ENCODE data around the gene DNAJB2.

The DNAJB2 gene

DNA sequence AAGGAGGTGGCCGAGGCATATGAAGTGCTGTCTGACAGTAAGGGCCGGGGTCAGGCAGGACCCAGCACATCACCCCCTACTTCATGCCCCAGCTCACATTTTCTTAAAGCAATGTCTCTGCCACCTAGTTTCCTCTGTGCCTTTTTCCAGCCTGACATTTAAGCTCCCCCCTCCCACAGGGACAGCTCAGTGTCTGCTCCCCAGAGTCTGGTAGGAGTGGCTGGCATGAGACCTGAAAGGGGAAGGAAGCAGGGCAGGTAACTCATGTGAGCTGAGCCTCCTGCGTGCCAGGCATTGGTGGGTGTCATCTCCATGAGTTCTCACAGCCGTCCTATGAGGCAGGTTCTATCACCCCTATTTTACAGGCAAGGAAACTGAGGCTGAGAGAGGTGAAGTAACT is 1.5 kb downstream of the DNAJB2 start:
- no peak for DNase-seq (ENCODE audit: low read depth, low spot score)
- peaks cover 54% of the 10 kb centered on the region for H3K36me3 ChIP-seq (ENCODE audit: insufficient read depth, insufficient read length, low read length)
- H3K27me3 ChIP-seq (ENCODE audit: insufficient read depth, insufficient read length) = no peaks in the 10 kb centered on the region
- H3K9ac ChIP-seq (ENCODE audit: insufficient read length, low read depth) = no peak overlapping the region
- no peaks in the 10 kb centered on the region for H3K9me3 ChIP-seq (ENCODE audit: insufficient read depth, low read length)
- peaks cover 12% of the 10 kb centered on the region for H3K4me1 ChIP-seq (ENCODE audit: insufficient read depth, insufficient read length)
- no peak for TF ChIP-seq SUZ12 (IDR thresholded peaks at IDR 0.05; ENCODE audit: extremely low read depth, insufficient read depth, insufficient read length)
- no peak for TF ChIP-seq YY1 (IDR thresholded peaks at IDR 0.05; ENCODE audit: insufficient read depth, insufficient read length)
- no peak for TF ChIP-seq ZNF274 (IDR thresholded peaks at IDR 0.05; ENCODE audit: low read depth, low read length)
- no peak overlapping the region for H3K4me3 ChIP-seq (ENCODE audit: insufficient read length, low read depth)

DNA sequence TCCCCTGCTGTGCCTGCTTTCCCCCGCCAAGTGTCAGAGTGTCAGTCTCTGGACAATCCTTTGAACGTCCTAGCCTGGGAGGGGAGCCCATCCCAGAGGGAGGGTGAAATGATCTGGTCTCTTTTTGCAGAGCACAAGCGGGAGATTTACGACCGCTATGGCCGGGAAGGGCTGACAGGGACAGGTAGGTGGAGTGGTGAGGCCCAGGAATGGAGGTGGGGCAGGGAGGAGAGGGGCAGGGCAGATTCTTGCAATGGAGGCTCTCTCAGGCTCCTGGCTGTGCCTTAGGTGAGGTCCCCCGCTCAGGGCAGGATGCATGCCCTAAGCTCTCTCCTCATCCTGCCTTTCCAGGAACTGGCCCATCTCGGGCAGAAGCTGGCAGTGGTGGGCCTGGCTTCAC is 2.4 kb downstream of the DNAJB2 start:
- H3K36me3 ChIP-seq (ENCODE audit: insufficient read depth, insufficient read length, low read length) = peaks cover 62% of the 10 kb centered on the region
- no peak overlapping the region for H3K9ac ChIP-seq (ENCODE audit: insufficient read length, low read depth)
- no peaks in the 10 kb centered on the region for H3K27me3 ChIP-seq (ENCODE audit: insufficient read depth, insufficient read length)
- no peaks in the 10 kb centered on the region for H3K9me3 ChIP-seq (ENCODE audit: insufficient read depth, low read length)
- H3K4me3 ChIP-seq (ENCODE audit: insufficient read length, low read depth) = no peak overlapping the region
- H3K4me1 ChIP-seq (ENCODE audit: insufficient read depth, insufficient read length) = peaks cover 12% of the 10 kb centered on the region
- DNase-seq (ENCODE audit: low read depth, low spot score) = no peak
- TF ChIP-seq YY1 (IDR thresholded peaks at IDR 0.05; ENCODE audit: insufficient read depth, insufficient read length) = no peak
- TF ChIP-seq ZNF274 (IDR thresholded peaks at IDR 0.05; ENCODE audit: low read depth, low read length) = no peak
- no peak for TF ChIP-seq SUZ12 (IDR thresholded peaks at IDR 0.05; ENCODE audit: extremely low read depth, insufficient read depth, insufficient read length)

DNA sequence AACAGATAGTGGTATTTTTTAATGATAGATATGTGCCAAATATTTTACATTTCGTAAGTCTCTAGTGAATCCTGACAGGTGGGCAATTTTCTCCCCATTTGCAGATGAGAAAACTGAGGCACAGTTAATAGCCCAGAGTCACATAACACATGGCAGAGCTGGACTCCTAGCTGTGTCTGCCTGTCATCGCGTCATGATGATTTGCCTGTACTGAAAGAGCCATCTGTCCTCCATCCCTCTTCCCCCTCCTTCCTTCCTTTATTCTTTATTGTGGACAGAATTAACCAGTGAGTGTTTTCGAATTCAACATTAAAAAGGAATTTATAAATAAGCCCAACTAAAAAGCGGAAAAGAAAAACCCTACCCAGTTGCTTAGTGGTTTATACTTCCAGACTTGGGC is 3.2 kb downstream of the DNAJB2 start:
- no peak overlapping the region for H3K9ac ChIP-seq (ENCODE audit: insufficient read length, low read depth)
- H3K27me3 ChIP-seq (ENCODE audit: insufficient read depth, insufficient read length) = no peaks in the 10 kb centered on the region
- H3K36me3 ChIP-seq (ENCODE audit: insufficient read depth, insufficient read length, low read length) = peaks cover 67% of the 10 kb centered on the region
- peaks cover 14% of the 10 kb centered on the region for H3K4me1 ChIP-seq (ENCODE audit: insufficient read depth, insufficient read length)
- TF ChIP-seq YY1 (IDR thresholded peaks at IDR 0.05; ENCODE audit: insufficient read depth, insufficient read length) = no peak
- TF ChIP-seq SUZ12 (IDR thresholded peaks at IDR 0.05; ENCODE audit: extremely low read depth, insufficient read depth, insufficient read length) = no peak
- no peak for TF ChIP-seq ZNF274 (IDR thresholded peaks at IDR 0.05; ENCODE audit: low read depth, low read length)
- DNase-seq (ENCODE audit: low read depth, low spot score) = no peak
- H3K9me3 ChIP-seq (ENCODE audit: insufficient read depth, low read length) = no peaks in the 10 kb centered on the region
- no peak overlapping the region for H3K4me3 ChIP-seq (ENCODE audit: insufficient read length, low read depth)

DNA sequence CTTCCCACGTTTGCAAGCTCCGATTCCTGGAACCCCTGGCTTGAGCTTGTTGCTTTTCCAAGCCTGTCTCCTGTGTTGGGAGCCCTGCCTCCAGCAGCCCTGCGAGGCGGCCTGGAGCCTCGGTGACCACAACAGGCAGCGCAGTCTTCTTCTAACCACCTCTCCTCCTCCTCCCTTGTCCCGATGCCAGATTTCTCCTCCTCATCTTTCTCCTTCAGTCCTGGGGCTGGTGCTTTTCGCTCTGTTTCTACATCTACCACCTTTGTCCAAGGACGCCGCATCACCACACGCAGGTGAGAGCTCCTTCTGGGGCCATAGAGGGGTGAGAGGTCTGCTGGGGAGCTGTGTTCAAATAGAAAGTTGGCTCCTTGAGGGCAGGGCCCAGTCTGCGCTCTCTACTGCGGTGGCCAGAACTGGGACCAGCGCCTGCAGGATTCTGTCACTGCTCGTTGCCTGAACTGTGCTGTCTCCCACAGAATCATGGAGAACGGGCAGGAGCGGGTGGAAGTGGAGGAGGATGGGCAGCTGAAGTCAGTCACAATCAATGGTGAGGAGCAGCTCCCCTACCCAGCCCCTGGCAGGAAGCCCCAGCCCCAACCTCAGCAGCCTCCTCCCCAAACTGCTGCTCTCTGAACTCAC is 3.9 kb downstream of the DNAJB2 start:
- no peak for DNase-seq (ENCODE audit: low read depth, low spot score)
- H3K9me3 ChIP-seq (ENCODE audit: insufficient read depth, low read length) = no peaks in the 10 kb centered on the region
- H3K4me3 ChIP-seq (ENCODE audit: insufficient read length, low read depth) = no peak overlapping the region
- no peak for TF ChIP-seq ZNF274 (IDR thresholded peaks at IDR 0.05; ENCODE audit: low read depth, low read length)
- TF ChIP-seq YY1 (IDR thresholded peaks at IDR 0.05; ENCODE audit: insufficient read depth, insufficient read length) = no peak
- no peak for TF ChIP-seq SUZ12 (IDR thresholded peaks at IDR 0.05; ENCODE audit: extremely low read depth, insufficient read depth, insufficient read length)
- peaks cover 67% of the 10 kb centered on the region for H3K36me3 ChIP-seq (ENCODE audit: insufficient read depth, insufficient read length, low read length)
- H3K27me3 ChIP-seq (ENCODE audit: insufficient read depth, insufficient read length) = no peaks in the 10 kb centered on the region
- peaks cover 17% of the 10 kb centered on the region for H3K4me1 ChIP-seq (ENCODE audit: insufficient read depth, insufficient read length)
- H3K9ac ChIP-seq (ENCODE audit: insufficient read length, low read depth) = no peak overlapping the region

DNA sequence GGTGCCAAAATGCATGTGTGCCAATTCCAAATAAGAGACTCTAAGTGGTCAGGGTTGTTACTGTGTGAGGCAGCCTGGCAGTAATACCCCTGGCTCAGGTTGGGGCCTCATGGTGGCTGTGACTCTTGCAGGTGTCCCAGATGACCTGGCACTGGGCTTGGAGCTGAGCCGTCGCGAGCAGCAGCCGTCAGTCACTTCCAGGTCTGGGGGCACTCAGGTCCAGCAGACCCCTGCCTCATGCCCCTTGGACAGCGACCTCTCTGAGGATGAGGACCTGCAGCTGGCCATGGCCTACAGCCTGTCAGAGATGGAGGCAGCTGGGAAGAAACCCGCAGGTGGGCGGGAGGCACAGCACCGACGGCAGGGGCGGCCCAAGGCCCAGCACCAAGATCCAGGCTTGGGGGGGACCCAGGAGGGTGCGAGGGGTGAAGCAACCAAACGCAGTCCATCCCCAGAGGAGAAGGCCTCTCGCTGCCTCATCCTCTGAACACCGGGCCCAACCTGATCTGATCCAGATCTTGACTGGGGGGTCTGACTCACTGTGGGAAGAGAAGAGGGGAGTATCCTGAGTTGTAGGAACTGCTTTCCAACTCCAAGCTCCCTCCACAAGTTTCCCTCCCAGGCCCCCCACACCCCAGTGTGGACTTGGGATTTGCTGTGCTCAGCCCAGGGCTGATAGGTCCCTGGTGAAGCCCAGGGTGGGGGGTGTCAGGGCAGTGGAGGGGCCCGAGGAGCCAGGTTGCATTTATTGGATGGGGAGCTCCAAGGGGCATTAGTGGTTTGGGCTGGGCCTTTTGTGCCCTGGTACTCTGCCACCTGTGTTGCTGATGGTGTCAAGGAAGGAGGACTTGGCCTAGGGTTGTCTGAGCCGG is 5.6 kb downstream of the DNAJB2 start:
- H3K36me3 ChIP-seq (ENCODE audit: insufficient read depth, insufficient read length, low read length) = peaks cover 67% of the 10 kb centered on the region
- no peaks in the 10 kb centered on the region for H3K27me3 ChIP-seq (ENCODE audit: insufficient read depth, insufficient read length)
- DNase-seq (ENCODE audit: low read depth, low spot score) = no peak
- no peak overlapping the region for H3K4me3 ChIP-seq (ENCODE audit: insufficient read length, low read depth)
- TF ChIP-seq SUZ12 (IDR thresholded peaks at IDR 0.05; ENCODE audit: extremely low read depth, insufficient read depth, insufficient read length) (no peak), YY1 (IDR thresholded peaks at IDR 0.05; ENCODE audit: insufficient read depth, insufficient read length) (no peak), ZNF274 (IDR thresholded peaks at IDR 0.05; ENCODE audit: low read depth, low read length) (no peak)
- peaks cover 14% of the 10 kb centered on the region for H3K4me1 ChIP-seq (ENCODE audit: insufficient read depth, insufficient read length)
- no peak overlapping the region for H3K9ac ChIP-seq (ENCODE audit: insufficient read length, low read depth)
- no peaks in the 10 kb centered on the region for H3K9me3 ChIP-seq (ENCODE audit: insufficient read depth, low read length)

DNA sequence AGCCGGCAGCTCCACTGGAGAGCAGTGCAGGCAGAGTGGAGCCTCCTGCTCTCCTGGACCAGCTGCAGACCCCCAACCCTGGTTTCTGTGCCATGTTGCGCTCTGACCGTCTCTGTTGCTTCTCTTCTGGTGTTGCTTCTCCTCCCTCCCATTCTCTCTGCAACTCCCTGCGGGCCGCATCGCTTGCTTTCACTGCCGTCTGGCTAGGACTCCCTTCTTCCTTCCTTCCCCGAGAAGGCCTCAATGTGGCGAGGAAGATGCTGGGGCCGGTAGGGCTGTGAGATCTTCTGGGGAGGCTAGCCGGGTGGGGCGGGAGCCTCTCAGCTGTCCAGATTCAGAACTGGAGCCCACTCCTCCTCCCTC is 6.2 kb downstream of the DNAJB2 start:
- Histone ChIP-seq H3K4me1 (ENCODE audit: insufficient read depth, insufficient read length) (peaks cover 9% of the 10 kb centered on the region), H3K4me3 (ENCODE audit: insufficient read length, low read depth) (no peak overlapping the region), H3K9ac (ENCODE audit: insufficient read length, low read depth) (peak overlapping the region; percentile 29), H3K9me3 (ENCODE audit: insufficient read depth, low read length) (no peaks in the 10 kb centered on the region), H3K27me3 (ENCODE audit: insufficient read depth, insufficient read length) (no peaks in the 10 kb centered on the region), H3K36me3 (ENCODE audit: insufficient read depth, insufficient read length, low read length) (peaks cover 68% of the 10 kb centered on the region)
- TF ChIP-seq YY1 (IDR thresholded peaks at IDR 0.05; ENCODE audit: insufficient read depth, insufficient read length) (no peak), SUZ12 (IDR thresholded peaks at IDR 0.05; ENCODE audit: extremely low read depth, insufficient read depth, insufficient read length) (no peak), ZNF274 (IDR thresholded peaks at IDR 0.05; ENCODE audit: low read depth, low read length) (no peak)
- DNase-seq (ENCODE audit: low read depth, low spot score) = no peak

DNA sequence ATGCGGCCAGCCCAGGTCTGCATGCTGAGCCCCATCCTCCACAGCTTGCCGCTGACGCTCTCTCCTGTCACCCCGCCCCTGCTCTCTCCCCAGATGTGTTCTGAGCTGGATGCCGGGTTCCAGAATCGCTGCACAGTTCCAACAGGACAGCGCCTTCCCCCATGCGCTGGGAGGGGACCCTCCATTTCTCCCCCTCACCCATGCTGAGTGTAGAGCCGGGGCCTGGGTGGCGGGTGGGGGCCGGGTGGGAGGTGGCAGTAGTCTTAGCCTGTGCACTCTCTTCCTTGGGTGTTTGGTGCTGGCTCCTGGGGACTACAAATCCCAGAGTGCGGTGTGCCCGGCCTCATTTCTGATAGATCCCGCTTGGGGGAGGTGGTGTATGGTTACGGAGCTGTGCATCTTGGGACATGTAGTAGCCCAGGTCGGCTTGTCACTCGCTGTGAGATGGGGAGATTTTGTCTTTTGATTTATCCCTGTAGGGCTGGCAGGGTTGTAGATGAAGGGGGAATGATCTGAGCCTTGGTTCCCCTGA is 6.8 kb downstream of the DNAJB2 start:
- peaks cover 66% of the 10 kb centered on the region for H3K36me3 ChIP-seq (ENCODE audit: insufficient read depth, insufficient read length, low read length)
- H3K27me3 ChIP-seq (ENCODE audit: insufficient read depth, insufficient read length) = no peaks in the 10 kb centered on the region
- no peaks in the 10 kb centered on the region for H3K9me3 ChIP-seq (ENCODE audit: insufficient read depth, low read length)
- H3K9ac ChIP-seq (ENCODE audit: insufficient read length, low read depth) = peak overlapping the region; percentile 36
- no peak for DNase-seq (ENCODE audit: low read depth, low spot score)
- H3K4me1 ChIP-seq (ENCODE audit: insufficient read depth, insufficient read length) = peaks cover 8% of the 10 kb centered on the region
- no peak overlapping the region for H3K4me3 ChIP-seq (ENCODE audit: insufficient read length, low read depth)
- TF ChIP-seq SUZ12 (IDR thresholded peaks at IDR 0.05; ENCODE audit: extremely low read depth, insufficient read depth, insufficient read length) = no peak
- TF ChIP-seq ZNF274 (IDR thresholded peaks at IDR 0.05; ENCODE audit: low read depth, low read length) = no peak
- no peak for TF ChIP-seq YY1 (IDR thresholded peaks at IDR 0.05; ENCODE audit: insufficient read depth, insufficient read length)
